IPS DF 4.7 (cell line): ENCODE data around the gene DLX5.
"Not testable (repeated sequence)": the region's sequence is repeated elsewhere in the genome, so short reads cannot be mapped to it uniquely, and the experiment has no call there.

Source experiments
- DNase-seq: peaks from one replicate; pipeline ENCODE4 v3.0.0-alpha.2; 2013; ENCODE audit warnings: low spot score; ENCODE audit errors: extremely low read depth

DLX5 gene

DNA sequence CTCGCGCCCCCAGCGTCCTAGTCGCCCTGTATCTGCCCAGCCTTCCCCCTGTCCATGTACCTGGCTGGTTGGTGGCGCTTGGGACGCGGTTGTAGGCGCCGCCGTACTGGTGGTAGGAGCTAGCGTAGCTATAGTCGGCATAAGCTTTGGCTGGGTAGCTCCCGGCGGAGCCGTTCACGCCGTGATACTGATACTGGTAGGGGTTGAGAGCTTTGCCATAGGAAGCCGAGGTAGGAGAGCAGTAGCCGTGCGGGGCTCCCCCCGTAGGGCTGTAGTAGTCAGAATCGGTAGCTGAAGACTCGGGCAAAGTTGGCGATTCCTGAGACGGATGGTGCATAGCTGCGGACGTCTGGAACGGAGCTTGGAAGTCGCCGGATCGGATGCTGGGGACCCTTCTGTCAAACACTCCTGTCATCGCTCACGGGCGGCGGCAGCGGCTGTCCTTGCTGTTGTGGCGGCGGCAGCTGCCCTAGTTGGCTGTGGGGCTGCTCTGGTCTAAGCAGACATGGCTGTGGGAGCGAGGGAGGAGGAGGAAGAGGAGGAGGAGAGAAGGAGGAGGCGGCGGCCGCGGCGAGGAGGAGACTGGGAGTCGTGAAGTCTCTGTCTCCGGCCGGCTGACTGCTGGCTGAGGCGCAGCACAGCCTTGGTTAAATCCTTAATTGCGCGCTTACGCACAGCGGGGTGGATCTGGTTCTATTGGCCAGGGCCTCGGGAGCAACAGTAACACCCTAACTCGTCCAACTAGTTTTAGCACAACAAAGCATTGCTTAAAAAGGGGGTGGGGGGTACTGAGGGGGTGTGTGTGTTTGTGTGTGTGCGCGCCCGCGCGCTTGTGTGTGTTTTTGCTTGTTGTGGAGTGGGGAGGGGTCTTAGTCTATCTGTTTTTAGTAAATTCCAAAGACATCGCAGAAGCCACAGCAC lies at the start of gene DLX5:
Gene DLX5 (minus strand): TSS at position 623 of the 921 bp plus-strand sequence. CDS start 208 bp downstream, at position 415.
- no peak for DNase-seq

DNA sequence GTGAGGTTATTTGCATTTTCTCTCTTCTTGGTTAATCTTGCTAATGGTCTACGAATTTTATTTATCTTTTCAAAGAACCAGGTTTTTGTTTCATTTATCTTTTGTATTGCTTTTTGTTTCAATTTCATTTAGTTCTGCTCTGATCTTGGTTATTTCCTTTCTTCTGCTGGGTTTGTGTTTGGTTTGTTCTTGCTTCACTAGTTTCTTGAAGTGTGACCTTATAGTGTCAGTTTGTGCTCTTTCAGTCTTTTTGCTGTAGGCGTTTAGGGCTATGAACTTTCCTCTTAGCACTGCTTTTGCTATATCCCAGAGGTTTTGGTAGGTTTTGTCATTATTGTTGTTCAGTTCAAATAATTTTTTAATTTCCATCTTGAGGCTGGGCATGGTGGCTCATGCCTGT lies 47.4 kb upstream of the DLX5 start:
- DNase-seq: not testable (repeated sequence)

DNA sequence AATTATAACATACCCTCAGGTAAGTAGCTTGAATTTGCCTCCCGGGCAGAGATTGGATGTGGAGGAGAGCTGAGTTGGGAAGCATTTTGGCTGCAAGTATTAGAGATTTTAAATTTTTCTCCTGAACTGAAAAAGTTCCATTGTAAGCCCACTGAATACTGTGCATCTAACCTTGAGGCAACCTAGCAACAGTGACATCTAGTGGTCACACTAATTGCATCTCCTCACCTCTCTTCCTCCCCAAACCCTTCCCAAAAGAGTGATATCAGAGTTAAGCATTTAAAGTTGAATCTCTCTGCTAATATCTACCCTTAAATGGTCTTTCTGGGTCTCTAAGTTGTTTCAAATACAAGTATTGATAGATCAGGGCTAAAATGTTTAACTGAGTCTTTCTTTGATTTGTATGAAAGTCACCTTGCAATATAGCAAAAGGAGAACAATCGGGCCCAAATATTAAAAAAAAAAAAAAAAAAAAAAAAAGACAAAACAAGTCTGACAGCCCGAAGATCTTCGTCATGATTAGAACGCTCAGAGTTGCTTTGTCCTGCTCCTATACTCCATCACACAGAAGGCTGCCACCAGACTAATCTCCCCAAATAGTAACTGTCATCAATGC lies 40.4 kb upstream of the DLX5 start:
- DNase-seq: peak; percentile 49

DNA sequence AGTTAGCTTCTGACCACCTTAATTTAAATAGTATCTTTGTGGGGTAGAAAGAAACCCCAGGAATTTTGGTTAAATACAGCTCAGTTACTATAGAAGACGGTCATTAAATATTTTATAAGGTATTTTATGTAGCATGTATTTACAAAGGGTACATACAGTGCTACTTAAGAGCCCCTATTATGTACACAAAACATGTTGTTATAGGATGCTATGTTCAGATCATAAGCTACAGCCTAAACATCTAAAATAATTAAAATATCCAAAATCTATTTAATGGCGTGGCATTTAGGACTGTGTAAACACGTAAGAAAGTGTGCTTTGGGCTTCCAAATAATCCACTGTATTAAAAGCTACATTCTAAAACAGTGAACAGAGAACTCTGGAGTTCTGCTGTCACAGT lies 39.4 kb upstream of the DLX5 start:
- no peak for DNase-seq

DNA sequence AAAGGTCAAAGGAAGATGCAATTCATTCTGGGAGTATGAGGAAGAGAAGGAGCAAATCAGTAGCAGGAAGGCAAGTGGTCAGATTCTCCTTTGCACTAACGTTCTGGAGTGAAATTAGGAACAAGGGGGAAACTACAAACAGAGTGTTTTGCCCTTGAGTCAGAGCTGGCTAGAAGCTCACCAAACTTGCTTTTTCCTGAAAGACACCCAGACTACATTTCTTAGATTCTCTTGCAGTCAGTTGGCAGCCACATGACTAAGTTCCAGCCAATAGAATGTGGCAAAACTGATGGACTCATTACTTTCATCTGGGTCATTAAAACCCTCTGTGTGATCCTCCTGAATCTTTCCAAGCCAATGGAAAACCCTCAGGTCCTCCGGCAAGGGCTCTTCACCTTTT lies 18.6 kb upstream of the DLX5 start:
- DNase-seq: no peak

DNA sequence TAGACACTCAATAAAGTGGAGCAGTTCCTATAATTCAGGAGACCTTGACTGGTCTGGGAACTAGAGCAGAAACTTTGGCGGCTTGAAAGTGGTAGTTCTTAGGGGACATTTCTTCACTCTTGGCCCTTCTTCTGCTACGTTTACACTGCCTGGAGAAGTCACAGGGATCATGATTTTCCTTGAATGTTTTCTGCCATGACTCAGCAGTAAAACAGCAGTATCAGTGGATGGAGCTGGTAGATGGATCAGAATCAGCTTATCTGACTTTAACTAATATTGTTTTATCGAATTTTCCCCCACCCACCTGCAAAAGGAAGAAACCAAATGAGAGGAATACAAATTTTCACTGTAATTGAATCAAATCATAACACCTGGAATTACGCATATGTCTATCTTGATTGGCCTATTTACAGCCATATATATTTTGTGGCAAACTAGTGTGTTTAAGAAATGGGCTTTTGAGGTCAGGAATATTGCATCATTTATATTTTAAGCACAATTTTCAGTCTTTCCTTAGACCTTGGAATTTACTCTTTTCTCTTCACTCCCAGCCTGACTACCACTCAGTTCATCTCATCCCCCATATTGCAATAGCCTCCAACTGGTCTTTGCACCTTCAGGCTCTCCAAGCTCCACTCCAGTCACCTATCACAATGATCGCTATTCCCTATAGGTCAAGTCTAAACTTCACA lies 14.9 kb upstream of the DLX5 start:
- no peak for DNase-seq

DNA sequence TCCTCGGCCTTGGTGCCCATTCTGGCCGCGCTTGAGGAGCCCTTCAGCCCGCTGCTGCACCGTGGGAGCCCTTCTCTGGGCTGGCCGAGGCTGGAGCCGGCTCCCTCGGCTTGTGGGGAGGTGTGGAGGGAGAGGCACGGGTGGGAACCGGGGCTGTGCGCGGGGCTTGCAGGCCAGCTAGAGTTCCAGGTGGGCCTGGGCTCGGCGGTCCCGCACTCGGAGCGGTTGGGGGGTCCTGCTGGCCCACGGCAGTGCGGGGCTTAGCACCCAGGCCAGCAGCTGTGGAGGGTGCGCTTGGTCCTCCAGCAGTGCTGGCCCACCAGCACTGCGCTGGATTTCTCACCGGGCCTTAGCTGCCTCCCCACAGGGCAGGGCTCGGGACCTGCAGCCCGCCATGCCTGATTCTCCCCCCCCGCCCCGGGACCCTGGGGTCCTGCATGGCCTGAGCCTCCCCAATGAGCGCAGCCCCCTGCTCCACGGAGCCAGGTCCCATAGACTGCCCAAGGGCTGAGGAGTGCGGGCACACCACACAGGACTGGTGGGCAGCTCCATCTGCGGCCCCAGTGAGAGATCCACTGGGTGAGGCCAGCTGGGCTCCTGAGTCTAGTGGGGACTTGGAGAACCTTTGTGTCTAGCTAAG lies 9.7 kb upstream of the DLX5 start:
- DNase-seq: not testable (repeated sequence)

DNA sequence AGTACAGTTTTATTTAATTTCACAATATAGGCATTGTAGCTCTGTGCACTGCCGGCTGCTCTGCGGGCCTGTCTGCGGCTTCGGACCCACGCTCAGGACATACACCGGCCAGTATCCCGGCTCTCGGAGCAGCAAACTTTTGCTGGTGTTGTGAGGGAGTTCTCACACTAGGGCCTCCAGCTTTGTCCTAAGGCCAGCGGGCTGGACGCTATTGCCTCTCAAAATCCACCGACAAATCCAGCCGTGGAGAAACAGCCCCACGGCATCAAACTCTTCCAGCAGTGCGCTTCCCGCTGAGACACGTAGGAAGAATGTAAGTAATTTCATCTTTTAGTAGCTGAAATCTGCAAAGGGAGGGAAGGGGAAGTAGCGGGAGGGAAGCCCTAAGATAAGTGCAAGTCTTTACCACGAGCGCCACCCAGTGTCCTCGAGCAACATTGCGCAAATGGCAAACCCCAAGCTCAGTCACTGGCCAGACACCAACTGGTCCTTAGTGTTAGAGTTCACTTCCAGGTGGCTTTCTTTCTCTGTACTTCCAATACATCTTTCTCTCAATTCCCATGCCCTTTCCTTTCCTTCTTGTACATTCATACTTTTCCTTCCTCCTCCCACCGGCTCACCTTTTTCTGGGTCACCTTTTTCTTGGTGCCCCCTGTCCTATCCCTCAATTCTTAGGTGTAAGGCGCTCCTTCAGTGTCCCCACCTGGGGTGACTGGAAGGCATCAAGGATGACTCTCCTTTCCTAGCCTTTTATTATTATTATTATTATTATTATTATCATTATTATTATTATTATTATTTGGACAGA lies 3.0 kb upstream of the DLX5 start:
- DNase-seq: no peak

DNA sequence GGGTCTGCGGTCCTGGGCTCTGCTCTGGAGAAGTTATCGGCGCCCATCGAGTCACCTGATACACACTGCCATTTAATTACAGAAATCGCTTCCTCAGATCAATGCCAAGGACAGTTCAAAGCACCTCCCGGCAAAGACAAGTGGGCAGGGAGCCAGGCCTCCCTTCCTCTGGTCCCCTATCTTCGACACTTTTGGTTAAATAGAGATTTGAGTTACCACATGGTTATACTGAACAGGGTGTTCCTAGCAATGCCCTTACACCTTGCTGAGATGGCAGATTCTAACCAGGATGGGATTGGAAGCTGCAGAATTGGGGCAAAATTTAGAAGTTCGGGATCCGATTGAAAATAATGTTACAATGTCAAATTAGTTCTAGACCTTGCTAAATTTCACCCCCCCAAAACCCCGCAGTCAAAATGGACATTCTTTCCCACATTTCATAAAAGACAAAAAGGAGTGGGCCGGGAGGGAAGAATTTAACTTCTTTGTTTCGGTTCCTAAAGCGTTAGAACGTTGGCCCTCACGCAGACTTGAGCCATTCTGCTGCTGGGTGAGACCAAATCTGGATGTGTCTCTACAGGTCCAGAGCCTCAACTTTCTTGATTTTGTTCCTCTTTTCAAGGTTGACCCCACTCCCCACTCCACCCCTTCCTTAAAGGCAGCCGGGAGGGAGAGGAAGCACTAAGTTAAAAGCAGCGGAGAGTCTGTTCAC lies 2.2 kb upstream of the DLX5 start:
- DNase-seq: no peak

DNA sequence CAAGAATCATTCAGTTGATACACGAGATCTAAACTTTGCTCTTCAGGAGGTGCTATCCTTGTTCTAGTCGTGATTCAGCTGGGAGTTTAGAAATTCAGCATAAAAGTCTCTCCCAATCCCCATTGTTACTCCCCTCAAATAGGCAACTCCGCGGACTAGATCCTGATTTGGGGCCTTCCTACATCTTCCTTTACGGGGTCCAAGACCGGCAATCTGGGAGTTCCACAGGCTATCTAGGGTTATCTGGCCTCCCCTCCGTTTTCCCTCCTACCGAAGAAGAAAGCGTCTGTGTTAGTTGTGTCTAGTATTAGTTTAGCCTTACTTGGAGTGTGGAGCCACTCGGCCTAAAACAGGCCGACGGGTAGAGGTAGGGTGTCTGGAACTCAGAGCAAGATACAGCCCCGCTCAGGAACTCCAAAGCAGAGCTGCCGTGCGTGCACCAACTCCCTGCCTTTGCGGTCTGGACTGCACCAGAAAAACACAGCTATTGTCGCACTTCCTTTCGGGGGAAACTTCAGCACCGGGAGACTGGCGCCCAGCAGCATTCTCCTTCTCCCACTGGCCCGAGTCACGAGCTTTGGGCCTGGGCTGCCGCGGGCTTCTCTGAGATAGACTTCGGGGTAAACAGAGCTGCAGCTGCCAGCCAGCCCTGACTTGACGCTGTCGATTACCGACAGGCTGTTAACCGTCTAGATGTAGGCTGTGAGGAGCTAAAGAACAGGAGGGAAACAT lies 1.5 kb upstream of the DLX5 start:
- DNase-seq: no peak

DNA sequence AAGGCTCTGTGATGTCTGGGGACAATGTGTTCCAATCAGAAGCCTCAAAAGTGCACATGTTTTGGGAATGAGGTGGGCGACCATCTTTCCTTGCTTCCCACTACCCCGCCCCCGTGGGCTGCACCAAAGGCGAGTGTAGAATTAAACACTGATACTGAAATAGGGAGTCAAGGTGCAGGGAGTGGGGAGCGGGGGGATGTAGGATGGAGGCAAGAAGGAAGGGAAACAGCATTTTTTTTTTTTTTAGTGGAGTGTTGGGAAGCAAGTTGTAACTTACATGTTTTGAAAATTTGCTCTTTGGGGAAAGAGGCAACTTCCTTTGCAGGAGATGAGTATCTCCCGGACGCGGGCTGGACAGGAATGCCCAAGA lies 484 bp upstream of the DLX5 start:
- no peak for DNase-seq

DNA sequence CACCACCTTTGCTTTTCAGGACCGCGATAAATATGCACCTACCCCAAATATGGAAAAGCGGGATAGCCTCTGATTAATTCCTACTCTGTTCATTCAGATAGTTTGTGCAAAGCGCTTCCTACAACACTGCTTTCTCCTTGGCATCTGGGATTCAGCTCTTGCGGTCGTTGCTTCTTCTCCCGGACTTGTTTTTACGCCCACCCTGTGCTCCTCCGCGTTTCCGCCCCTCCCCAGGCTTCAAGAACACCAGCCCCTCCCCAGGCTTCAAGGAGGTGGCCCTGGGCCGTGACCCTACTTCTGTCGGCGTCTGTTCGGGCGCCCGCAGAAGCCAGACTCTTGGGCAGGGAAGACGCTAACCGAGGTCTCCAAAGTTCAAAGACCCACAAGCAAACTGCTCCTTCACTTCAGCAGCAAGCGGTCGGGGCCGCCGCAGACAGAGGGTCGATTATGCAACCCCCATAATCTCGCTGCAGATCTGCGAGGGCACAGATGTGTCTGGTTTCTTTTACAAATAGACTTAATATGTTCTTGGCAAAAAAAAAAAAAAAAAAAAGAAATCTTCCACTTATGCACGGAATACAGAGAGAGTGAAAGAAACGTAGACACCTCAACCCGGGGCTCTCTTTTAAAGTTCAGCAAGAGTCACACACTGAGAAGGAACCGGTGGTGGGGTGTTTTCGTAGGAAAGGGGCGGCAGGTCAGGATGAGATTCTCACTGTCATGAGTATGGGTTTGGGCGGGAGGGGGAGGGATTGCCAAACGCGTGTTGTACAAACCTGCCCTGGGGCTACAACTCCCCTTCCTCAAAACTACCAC lies 1.9 kb downstream of the DLX5 start:
- no peak for DNase-seq

DNA sequence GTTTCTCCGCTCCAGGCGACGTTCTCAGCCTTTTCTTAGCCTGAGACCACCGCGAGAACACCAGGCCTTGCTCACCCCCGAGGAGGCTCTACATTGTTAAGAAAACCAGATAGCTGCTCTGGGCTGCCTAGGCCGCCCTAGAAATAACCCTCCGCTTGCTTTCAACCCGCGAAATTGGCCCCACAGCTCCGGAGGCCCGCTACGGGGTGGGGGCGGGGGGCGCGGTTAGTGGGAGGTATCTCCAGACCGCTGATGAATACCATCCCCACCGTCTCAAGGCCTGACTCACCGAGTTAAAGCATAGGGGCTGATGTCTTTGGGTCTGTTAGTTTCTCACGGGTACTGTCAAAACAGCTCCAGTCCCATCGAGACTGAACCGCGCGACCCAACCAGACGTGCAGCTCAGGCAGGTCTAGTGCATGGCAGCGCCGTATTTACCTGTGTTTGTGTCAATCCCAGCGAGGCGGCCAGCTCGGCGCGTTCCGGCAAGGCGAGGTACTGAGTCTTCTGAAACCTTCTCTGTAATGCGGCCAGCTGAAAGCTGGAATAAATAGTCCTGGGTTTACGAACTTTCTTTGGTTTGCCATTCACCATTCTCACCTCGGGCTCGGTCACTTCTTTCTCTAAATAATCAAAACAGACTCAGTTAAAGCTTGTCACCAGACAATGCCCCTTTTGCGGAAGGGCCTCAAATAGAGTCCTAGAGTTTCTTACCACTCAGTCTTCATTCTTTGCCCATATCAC lies 2.7 kb downstream of the DLX5 start:
- no peak for DNase-seq

DNA sequence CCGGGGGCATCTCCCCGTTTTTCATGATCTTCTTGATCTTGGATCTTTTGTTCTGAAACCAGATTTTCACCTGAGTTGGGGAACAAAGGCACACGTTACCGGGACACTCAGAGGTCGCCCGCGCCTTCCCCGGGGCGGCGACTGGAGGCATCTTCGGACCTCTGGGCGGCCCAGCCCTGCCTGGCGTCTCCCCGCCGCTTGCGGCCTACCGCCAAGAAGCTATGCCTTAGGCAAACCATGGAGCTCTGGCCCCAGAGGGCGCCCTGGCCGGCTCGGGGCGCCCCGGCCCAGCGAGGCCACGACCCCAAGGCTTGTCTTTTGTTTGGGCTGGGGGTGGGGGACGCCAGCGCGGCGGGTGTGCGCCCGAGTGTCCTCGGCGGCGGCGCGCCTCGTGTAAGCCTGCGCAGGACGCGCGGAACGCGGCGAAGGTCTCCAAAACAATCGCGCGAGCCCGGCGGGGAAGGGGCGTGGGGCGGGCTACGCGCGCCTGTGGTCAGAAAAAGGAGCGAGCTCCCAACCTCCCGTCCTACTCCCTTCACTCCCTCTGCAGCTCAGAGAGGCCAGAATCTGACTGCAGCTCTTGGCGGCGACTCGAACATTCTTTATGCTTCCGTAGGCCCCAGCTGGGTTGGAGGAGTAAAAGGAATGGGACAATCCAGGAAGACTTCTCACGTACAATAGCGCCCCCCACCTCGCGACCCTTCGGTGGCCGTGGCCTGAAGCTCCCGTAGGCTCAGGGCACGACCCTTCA lies 3.5 kb downstream of the DLX5 start:
- DNase-seq: no peak

DNA sequence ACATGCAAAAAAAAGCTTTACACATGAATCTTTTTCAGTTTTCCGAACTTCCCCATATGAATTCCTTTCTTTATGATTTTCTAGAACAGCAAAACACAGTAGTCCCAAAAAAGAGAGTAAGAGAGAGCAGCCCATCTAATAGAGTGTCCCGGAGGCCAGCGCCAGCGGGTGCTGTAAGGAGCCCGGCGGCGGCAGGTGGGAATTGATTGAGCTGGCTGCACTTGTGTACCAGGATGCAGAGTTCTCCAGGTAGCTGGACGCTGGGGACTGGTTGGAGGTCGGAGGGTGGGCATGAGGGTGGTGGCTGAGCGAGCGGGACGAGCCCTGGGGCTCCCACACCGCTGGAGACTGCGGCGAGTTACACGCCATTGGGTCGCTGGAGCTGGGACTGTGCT lies 4.0 kb downstream of the DLX5 start:
- DNase-seq: no peak

DNA sequence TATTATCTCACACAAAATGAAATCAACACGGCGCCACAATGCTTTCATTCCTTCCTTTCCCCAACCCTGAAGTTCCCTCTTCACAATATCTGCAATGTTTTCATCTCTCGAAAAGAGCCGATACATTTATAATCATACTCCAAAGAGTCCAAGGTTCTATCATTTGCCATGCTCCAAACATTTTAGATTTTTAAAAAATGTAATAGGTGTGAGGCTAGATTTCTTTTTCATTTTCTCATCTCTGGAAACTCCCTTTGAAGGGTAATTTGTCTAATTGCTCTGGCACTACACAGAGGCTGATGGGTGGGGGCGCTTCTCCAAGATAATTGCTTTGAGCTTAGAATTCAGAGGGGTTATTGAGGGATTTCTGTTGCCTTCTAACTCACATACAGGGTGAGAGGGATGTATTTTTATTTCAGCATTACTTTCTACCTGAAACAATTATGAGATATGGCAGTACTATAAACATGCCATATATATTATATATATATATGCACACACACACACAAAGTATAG lies 4.9 kb downstream of the DLX5 start:
- DNase-seq: no peak
